Neuron (in vitro differentiated cells): ENCODE results near the gene ZYX.
"Not testable (repeated sequence)": the region's sequence is repeated elsewhere in the genome, so short reads cannot be mapped to it uniquely, and the experiment has no call there.

ENCODE experiments used
- H2AFZ ChIP-seq: one replicate; pipeline ENCODE4 v1.6.1; 2013; ENCODE audit warnings: low read depth, mild to moderate bottlenecking, inconsistent platforms, low read length, moderate library complexity
- H3K27me3 ChIP-seq: one replicate; pipeline ENCODE4 v1.6.1; 2013; ENCODE audit warnings: low read length; ENCODE audit not compliant: insufficient read depth
- H3K36me3 ChIP-seq: one replicate; pipeline ENCODE4 v1.6.1; 2013; ENCODE audit warnings: low read length; ENCODE audit not compliant: insufficient read depth
- H3K4me1 ChIP-seq: one replicate; pipeline ENCODE4 v1.6.1; 2013; ENCODE audit warnings: low read length; ENCODE audit not compliant: insufficient read depth
- H3K4me3 ChIP-seq: 2 replicates; pipeline ENCODE4 v1.5.1; 2013; ENCODE audit warnings: mild to moderate bottlenecking, low read length, moderate library complexity
- H3K9me3 ChIP-seq: one replicate; pipeline ENCODE4 v1.6.1; 2013; ENCODE audit warnings: low read length

Gene ZYX

DNA sequence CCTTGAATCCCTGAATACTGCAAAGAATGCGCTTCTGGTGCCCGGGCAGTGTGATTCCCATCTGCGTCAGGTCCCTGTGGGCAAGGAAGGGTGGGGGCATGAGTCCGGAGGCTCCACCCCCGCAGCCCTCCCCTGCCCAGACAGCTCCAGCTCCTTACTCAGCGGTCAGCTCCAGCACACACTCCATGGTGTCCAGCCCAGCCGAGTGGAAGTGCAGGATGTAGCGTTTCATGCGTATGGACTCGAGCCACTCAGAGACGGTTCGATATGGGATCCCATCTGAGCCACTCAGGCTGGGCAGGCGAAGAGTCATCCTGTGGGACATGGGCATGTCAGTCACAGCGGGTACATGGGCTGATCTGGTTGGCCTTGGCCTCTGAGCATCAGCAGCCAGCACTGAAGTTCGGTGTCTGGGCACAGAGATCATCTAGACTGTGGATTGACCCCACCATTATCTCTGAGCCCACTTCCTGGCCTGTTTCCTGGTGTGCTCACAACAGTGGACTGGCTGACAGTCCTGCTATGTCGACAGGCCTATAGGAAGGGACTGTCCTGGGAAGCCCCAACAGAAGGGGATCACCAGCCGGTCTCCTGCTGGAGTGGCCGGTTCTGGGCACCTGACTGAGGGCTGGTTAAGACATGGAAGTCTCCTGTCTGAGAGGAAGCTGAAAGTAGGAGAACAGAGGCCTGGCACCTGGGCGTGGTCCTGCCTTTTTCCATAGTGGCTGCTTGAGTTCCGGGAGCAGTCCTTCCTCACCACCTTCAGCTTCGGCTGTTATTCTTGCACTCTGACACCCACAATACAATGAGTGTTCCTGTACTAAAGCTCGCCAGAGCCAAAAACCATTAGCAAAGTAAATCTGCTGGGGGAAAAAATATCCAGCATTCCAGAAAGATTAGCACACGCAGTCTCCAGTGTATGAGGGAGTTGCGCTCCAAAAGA lies 10.6 kb downstream of the ZYX start:
- no peaks in the 10 kb centered on the region for H3K4me1 ChIP-seq
- H3K4me3 ChIP-seq = no peak overlapping the region
- no peaks in the 10 kb centered on the region for H3K9me3 ChIP-seq
- peaks cover 34% of the 10 kb centered on the region for H3K36me3 ChIP-seq
- H2AFZ ChIP-seq = no peak overlapping the region
- H3K27me3 ChIP-seq = no peaks in the 10 kb centered on the region

DNA sequence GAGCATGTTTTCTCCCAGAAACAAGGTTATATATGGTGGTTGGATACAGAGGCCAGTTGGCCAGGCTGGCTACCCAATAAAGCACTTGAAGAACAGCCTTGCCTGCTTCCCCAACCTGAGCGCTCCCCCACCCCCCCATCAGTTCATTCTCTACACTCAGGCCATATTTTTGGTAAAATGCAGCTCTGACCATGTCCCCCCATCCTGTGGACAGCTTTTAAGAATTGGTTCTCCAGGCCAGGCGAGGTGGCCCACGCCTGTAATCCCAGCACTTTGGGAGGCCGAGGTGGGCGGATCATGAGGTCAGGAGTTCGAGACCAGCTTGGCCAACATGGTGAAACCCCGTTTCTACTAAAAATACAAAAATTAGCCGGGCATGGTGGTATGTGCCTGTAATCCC lies 11.3 kb downstream of the ZYX start:
- not testable (repeated sequence) for H3K27me3 ChIP-seq, H3K4me1 ChIP-seq, H3K9me3 ChIP-seq, H2AFZ ChIP-seq, H3K4me3 ChIP-seq
- H3K36me3 ChIP-seq = peaks cover 33% of the 10 kb centered on the region

DNA sequence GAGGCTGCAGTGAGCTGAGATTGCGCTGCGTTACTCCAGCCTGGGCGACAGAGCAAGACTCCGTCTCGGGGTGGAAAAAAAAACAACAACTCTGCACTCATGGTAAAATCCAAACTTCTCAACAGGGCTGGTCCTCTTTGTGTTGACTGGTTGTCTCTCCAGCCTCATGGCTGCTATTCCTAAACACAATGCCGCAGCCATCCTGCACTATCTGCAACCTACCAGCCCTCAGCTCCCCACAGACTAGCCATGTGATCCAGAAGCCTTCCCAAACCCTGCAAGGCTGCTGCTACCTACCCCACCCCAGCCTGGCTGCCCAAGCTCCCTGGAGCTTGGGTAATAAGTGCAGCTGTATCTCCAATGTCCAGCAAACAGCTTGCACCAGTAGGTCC lies 11.7 kb downstream of the ZYX start:
- Histone ChIP-seq H3K4me1 (no peaks in the 10 kb centered on the region), H3K4me3 (no peak overlapping the region), H3K27me3 (no peaks in the 10 kb centered on the region), H3K36me3 (peaks cover 29% of the 10 kb centered on the region), H2AFZ (no peak overlapping the region), H3K9me3 (no peaks in the 10 kb centered on the region)

DNA sequence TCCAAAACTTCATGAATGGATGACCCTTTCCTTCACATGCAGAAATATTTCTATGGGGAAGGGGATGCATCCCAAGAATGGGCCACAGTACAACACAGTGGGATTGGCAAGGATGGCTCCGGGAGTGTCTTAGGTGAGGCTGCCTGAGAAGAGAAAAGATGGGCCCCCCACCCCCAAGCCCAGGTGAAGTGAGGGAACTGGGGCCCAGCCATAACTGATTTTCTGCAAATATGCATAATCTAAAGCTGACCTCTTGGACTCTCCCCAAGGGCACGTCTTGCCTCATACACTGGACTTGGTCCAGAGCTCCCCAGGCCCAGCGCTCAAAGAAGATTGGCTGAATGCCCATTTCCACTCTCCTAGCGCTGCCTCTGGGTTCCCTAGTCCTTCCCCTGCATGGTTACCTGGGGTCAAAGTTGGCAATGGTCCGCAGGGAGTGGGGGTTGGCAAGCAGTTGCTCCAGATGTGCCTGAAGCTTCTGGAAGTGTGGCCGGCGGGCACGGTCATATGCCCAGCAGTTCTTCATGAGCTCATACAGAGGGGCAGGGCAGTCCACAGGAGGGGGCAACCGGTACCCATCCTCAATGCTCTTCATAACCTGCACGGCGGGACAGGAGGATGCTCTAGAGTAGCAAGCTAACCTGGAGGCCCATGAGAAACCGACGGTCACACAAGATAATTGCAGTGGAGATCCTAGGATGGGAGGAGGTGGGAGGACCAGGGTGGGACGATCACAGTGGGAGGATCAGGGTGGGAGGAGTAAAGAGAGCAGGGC lies 12.3 kb downstream of the ZYX start:
- Histone ChIP-seq H3K36me3 (peaks cover 25% of the 10 kb centered on the region), H3K9me3 (no peaks in the 10 kb centered on the region), H3K4me3 (no peak overlapping the region), H3K27me3 (no peaks in the 10 kb centered on the region), H3K4me1 (no peaks in the 10 kb centered on the region), H2AFZ (no peak overlapping the region)

DNA sequence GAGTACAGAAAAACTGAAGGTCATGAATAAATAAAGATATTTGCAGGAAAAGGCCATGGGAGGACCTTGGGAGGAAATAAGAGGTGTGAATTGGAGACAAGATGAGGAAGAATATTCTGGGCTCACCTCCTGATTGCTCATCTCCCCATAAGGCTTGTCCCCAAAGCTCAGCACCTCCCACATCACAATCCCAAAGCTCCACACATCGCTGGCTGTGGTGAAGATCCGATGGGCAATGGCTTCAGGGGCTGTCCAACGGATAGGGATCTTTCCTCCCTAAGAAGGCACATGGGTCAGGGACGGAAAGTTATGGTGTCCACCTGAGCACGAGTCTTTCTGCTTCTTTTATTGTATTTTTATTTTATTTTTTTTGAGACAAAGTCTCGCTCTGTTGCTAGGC lies 12.9 kb downstream of the ZYX start:
- Histone ChIP-seq H3K27me3 (no peaks in the 10 kb centered on the region), H3K9me3 (no peaks in the 10 kb centered on the region), H3K4me3 (no peak overlapping the region), H2AFZ (no peak overlapping the region), H3K36me3 (peaks cover 19% of the 10 kb centered on the region), H3K4me1 (no peaks in the 10 kb centered on the region)

DNA sequence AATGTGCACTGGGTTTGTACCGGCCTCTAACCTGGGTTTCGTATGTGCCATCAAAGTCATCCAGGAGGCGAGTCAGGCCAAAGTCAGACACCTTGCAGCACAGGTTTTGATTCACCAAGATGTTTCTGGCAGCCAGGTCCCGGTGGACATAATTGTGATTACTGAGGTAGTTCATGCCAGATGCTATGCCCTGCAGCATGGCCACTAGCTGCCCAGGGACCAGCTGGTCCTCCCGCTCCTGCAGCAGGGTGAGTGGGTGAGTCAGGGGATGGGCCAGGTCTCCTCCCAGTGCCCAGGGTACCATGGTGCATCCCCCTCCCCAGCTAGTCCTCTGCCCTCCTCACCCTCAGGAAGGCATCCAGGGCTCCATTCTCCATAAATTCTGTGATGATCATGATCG lies 13.6 kb downstream of the ZYX start:
- Histone ChIP-seq H3K36me3 (peaks cover 12% of the 10 kb centered on the region), H3K9me3 (no peaks in the 10 kb centered on the region), H3K4me3 (no peak overlapping the region), H3K4me1 (no peaks in the 10 kb centered on the region), H3K27me3 (no peaks in the 10 kb centered on the region), H2AFZ (no peak overlapping the region)

DNA sequence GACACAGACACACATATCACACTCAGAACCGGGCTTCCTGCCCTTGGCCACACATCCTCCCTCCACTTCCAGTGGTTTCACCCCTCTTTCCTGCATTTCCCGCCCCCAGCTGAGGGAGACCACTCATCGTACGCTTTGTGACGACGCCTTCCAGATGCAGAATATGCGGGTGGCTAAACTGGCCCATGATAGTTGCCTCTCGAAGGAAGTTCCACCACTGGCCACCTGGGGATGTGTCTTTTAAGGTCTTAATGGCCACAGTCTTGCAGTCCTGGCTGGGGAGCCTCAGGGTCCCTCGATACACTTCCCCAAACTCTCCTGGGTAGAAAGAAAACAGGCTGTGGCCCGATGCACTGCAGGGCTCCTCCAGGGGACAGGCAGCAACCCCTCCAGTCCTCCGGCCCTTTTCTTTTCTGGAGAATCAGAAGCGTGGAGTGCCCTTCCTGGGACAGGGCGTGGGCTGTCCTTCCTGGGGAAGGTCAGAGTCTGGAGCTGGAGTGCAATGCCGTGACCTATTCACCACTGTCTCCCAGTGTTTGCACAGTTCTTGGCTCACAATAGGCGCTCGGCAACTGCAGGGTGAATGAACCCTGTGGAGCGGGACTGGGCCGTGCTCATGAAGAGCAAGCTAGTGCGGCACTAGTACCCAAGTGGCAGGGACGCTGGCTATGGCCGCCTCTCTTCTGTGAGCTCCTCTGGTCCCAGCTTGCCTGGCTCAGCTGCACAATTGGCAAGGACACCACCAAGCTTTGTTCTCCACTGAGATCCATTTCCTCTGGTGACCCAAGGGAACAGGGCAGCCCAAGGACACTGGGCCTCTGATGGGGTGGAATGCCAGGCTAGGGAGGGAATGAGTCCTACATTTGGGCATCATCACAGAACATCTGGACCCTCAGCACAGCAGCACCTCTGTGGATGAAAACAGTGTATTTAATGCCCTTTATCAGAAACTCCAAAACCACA lies 14.3 kb downstream of the ZYX start:
- Histone ChIP-seq H3K27me3 (no peaks in the 10 kb centered on the region), H3K4me1 (no peaks in the 10 kb centered on the region), H3K4me3 (no peak overlapping the region), H3K9me3 (no peaks in the 10 kb centered on the region), H2AFZ (no peak overlapping the region), H3K36me3 (peaks cover 5% of the 10 kb centered on the region)

DNA sequence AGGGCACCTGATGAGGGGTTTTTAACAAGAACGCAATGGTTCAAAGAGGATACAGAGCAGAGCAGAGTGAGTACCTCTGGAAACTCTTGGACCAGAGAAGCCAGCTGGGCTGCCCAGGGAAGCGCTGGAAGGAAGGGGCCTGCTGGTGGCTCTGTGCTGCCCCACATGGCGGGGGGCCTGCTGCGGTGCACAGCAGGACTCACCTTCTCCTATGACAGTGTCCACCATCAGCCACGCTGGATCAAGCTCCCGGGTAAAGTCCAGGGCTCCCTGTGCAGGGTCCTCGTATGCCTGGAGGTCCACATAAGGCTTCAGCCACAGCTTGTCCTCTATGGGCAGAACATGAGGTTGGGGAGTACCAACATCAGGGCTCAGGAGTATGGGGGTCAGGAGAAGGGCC lies 15.0 kb downstream of the ZYX start:
- Histone ChIP-seq H3K4me3 (no peak overlapping the region), H3K36me3 (peaks cover 2% of the 10 kb centered on the region), H3K9me3 (no peaks in the 10 kb centered on the region), H3K4me1 (no peaks in the 10 kb centered on the region), H3K27me3 (no peaks in the 10 kb centered on the region), H2AFZ (no peak overlapping the region)

DNA sequence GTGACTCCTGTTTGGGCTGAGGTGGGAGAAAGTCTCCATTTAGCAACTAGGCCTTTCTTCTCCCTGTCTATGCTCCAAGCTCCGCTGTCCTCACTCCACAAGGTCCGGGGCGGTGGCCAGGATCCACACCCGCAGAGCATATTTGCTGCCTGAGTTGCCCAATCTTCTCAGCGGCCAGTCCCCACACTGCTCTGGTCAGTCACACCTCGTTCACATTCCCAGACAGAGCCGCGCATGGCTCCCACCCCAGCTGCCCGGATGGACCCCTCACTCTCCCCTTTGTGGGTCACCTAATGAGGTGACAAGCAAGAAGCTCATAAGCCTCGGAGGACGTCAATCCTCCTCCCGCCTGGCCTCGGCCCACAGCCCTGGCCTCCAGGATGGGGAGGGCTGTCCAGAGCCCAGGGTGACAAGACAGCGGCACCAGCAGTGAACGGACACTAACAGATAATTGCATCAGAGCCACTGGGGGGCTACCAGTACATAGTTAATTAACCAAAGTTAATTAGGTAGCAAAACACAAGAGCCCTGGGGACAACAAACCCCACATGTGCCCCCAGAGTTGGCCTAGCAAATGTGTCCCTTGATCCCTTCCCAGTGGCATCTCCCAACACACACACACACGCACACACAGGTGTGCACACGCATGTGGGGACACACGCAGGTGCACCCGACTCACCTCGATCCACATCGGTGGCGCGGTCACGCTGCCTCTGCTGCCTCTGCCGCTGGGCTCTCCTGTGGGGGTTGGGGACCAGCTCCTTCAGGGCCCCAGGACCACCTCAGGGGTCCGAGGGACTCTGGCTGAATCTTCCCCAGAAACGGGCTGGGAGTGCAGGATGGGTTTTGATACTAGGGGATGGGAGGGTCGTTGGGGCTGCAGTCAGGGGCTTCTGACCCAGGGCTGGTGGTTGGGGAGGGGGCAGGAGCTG lies 15.7 kb downstream of the ZYX start:
- Histone ChIP-seq H3K36me3 (no peaks in the 10 kb centered on the region), H2AFZ (no peak overlapping the region), H3K27me3 (no peaks in the 10 kb centered on the region), H3K4me1 (no peaks in the 10 kb centered on the region), H3K4me3 (no peak overlapping the region), H3K9me3 (no peaks in the 10 kb centered on the region)

DNA sequence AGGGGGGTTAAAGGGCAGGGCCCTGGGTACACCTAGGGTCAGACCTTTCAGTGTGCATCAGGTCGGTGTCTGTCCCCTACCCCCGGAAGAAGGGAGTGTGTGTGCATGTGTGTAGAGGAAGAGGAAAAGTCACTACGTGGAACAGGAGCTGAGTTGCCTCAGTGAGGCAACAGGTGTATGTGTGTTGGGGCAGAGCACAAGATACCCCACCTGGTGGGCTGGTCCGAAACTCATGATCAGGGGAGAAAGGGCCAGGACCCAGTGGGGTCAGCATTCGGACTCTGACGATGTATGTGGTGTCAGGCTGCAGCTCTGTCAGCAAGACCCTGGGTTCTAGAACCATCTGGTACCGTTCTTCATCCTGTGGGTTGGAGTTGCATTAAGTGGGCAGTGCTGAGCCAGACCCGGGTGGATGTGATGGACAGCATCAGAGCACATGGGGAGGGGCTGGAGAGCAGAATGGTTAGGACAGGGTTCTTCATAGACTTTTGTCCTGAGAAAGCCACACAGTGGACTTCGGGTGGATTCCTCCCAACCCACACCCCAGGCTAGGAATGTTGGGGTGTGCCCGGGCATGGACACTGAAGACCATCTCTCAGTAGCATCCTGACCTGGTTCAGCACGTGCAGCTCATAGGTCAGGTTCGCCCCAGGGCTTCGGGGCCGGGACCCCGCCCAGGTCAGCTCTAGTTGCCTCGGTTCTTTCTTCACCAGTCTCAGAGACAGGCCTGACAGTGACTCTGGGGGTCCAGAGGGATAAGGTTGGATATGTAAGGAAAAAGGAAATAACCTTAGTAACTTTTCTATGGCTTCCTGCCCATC lies 16.8 kb downstream of the ZYX start:
- Histone ChIP-seq H3K4me3 (no peak overlapping the region), H3K36me3 (no peaks in the 10 kb centered on the region), H3K4me1 (no peaks in the 10 kb centered on the region), H3K9me3 (no peaks in the 10 kb centered on the region), H2AFZ (no peak overlapping the region), H3K27me3 (no peaks in the 10 kb centered on the region)

DNA sequence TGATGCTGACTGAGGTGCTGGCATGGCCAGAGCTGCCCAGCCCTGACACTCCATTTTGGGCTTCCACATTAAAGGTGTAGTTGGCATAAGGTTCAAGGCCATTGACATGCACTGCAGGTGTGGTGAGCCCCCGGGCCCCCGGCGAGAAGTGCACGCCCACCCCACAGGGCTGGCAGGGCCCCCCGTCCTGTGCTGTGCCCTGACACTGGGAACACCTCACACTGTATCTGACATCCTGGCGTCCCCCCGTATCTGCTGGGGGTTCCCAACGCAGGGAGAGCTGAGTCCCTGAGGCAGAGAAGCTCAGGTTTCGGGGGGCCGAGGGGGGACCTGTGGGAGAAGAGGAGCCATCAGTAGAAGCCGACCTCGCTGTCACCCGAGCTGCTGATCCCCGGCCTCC lies 17.5 kb downstream of the ZYX start:
- H3K27me3 ChIP-seq = no peaks in the 10 kb centered on the region
- no peaks in the 10 kb centered on the region for H3K4me1 ChIP-seq
- no peak overlapping the region for H2AFZ ChIP-seq
- H3K36me3 ChIP-seq = no peaks in the 10 kb centered on the region
- H3K9me3 ChIP-seq = no peaks in the 10 kb centered on the region
- H3K4me3 ChIP-seq = no peak overlapping the region
